NCI-H2196 (cell line): Measurements from ENCODE around the gene INCA1.

Experiments
- DNase-seq: peaks from one replicate; lab custom pipeline; 2025; ENCODE audit not compliant: unreplicated experiment; lab: John Stamatoyannopoulos, UW

The INCA1 gene

DNA sequence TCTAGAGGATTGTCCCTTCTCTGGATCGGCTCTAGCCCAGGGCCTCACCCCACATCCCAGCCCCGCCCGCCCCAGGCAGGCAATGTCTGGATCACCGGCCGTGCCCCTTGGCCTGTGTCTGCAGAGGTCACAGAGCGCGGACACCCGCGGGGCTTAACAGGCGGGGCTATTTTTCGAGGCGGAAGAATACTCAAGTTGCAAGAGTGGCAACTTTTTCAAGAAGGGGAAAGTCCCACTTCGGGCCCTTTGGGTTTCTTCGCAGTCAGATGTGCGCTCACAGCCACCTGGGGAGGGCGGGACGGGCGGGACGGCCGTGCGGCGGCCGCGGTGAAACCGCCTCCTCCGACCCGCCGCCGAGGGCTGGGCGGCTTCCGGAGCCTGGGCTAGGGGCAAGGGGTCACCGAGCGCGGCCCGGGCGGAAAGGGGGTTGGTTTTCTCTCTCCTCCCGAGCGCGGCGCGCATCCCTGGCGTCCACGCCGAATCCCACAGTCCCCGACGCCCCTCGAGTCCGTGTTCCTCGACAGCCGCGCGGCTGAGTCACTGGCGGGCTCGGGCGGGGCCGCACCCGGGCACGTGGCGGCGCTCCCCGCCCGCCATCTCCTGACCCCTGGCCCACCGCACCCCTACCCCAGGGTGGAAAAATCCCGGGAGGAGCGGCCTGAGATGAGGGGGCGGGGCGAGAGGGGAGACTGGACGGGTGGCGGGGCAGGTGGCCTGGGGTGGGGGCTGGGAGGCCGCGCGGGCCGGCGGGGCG, 47.8 kb downstream of the INCA1 start:
- peak; percentile 54 for DNase-seq

DNA sequence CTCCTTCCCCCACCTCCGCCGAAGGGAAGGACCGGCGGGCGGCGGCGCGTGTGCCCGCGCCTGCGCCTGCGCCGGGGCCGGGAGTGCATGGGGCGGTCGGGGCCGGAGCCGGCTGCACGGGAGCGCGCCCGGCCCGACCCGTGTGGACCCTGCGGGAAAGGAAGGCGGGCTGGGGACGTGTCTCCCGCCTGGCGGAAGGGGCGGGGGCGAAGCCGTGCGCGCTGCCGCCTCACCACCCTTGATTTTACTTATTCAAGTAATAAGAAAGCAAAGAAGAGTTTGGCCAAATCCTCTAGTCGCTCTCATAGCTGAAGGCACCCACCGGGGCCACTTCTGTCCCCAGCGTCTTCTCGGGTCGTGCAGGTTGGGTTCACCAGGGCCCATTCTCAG, 48.4 kb downstream of the INCA1 start:
- peak; percentile 76 for DNase-seq

DNA sequence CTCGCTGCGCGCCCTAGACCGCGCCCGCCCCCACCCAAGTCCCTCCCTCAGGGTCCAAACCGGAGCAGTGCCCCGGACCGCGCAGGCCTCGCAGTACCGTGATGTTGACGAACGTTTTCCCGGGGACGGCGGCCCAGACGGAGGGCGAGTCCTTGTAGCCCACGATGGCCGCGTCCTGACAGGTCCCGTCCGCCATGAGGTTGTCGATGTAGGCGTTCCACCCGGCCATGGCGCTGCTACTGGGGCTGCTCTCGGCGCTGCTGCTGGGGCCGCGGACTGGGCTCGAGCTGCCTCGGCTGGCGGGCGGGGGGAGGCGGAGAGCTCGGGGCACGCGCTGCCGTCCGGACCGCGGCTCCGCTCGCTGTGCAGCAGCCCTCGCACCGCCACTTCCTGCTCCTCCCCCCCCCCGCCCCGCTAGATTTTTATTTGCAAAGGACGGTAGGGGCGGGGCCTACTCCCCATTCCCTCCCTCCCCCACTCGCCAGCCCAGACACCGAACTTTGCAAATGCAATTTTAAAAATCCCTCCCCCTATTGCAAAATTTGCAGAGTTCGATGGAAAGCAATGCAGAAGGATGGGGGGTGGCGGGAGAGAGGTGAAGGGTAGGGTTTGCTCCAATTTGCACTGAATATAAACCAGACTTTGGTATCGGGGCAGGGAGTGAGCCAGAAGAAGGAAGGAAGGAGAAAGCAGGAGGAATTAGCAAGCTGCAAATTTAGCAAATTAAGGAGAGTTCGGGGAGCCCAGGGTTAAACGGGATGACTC, 49.0 kb downstream of the INCA1 start, which contains the start of gene PFN1:
PFN1 (minus strand) TSS at position 365 of the 765 bp plus-strand sequence; CDS start at position 229, 136 bp downstream.
- DNase-seq = peak; percentile 56

DNA sequence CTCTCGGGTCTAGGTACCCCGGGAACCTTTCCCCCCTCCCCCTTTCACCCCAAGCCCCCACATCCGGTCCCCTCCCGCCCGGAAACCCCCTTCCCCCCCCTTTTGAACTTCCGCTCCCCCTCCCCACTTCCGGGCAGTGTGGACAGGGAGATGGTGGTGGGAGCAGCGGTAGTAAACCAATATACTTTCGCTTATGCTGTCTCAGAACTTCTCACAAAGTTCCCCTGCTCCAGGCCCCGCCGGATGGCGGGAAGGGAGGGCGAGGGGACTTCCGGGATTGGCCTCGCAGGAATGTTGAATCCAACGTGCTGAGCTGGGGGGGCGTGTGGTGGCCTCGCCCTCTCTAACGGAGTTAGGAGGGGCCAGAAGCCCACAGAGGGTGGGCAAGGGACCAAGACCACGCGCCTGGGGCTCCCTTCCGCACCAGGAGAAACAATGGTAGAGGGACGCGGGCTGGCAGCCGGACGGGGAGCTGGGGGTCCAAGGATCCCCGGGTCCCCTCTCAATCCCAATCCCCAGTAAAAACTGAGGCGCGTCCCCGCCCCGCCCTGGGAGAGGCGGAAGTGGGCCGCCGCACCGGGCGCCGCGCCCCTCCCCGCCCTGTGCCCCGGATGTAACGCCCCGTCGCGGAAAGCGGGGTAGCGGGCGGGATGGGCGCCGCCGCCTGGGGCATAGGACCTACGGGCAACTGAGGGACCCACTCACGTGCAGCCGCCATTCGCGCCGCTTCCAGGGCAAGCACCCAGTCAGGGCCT, 49.7 kb downstream of the INCA1 start:
- peak; percentile 12 for DNase-seq

DNA sequence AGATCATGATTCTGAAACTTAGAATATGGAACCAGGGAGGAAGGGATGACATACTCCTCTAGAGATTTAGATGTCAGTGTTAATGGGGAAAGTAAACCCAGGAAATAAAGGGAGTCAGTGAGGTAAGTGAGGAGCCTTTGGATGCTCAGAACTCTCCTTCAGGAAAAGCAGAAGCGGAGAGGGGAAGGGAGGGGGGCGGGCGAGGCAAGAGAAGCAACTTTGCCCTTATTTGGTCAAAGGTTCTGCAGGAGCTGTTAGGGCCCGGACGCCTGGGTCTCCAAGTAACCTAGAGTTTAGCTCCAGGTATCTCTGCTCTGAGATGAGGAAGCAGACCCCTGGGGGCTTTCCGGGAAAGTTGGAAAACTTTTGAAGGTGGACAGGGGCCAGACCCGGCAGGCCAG, 50.3 kb downstream of the INCA1 start:
- no peak for DNase-seq

DNA sequence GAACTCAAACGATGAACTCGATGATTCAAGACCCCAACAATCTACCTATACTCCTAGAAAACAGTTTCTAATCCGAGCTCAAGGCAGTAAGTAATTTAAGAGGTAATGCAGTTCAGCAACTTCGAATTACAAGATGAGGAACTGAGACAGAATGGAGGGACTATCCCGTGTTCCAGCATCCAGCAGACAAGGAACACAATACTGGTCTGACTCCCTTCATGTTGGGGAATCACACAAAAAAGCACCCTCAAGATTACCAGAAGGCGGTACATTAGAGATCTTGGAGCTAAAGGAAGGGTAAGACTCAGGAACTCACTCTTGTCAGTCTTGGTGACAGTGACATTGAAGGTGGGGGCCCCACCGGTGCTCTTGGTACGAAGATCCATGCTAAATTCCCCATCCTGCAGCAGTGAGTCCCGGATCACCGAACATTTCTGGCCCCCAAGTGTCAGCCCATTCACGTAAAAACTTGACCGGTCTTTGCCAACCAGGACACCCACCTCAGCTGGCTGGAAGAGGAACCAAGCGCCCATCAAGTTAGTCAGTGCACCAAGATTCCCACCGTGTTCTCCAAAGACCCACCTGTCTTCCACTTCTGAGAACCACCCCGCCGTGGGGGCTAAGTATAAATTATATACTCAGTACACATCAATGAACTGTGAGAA, 50.9 kb downstream of the INCA1 start:
- DNase-seq = no peak

DNA sequence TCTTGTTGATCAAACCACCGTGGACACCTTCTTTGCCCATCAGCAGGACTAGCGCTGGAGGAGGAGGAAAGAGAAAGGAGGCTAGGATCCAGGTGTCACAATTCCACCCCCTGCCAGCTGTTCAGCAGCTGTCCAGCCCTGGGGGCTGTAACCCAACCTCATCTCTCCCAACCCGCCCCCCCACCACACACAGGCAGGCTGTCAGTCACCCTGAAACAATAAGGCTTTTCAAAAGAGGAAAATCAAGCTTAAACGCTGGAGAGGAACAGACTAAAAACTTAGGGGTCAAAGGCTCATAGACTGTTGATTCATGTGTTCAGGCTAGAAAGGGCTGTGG, 51.4 kb downstream of the INCA1 start:
- no peak for DNase-seq

DNA sequence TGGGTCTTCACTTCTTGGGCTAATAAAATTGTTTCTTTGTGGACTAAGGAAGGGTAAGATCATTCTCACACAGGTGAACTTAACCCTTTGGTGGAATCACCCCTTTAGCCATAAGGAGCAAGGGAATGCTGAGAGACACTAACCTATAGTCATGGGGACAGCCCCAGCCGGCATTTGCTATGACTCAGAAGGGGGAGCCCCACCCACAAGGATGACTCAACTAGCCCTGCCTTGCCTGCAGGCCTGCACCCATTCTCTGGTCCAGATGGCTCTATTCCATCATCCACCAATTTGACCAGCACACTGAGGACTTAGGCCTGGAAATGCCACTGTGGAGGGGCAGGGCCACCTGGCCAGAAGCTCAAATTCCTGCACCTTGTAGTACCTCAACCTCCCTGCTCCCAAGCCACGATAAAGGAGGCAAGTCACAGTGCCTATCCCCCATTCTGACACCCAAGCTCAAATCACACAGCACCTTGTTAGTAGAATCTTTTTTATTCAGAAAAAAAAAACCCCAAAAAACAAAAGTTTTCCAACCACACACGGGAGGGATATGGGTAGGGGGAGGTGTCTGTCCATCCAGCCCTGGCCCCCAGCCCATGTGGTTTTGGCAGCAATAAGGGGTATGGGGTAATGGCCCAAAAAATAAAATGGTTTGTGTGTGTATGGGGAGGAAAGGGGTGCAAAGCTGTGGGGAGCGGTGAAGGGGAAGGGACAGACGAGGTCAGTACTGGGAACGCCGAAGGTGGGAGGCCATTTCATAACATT, 52.0 kb downstream of the INCA1 start:
- DNase-seq = peak; percentile 5

DNA sequence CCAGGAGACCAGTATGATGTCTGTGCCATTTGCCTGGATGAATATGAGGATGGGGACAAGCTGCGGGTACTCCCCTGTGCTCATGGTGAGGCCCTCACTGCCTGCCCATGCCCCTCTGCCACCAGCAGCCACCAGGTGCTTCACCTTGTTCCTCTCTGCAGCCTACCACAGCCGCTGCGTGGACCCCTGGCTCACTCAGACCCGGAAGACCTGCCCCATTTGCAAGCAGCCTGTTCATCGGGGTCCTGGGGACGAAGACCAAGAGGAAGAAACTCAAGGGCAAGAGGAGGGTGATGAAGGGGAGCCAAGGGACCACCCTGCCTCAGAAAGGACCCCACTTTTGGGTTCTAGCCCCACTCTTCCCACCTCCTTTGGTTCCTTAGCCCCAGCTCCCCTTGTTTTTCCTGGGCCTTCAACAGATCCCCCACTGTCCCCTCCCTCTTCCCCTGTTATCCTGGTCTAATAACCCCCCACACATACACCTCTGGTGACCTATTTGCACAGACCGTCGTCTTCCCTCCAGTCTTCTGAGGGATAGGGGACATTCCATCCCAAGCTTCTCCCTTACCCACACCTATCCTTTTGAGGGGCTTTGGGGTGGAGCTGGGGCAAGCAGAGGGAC, 52.7 kb downstream of the INCA1 start:
- no peak for DNase-seq

DNA sequence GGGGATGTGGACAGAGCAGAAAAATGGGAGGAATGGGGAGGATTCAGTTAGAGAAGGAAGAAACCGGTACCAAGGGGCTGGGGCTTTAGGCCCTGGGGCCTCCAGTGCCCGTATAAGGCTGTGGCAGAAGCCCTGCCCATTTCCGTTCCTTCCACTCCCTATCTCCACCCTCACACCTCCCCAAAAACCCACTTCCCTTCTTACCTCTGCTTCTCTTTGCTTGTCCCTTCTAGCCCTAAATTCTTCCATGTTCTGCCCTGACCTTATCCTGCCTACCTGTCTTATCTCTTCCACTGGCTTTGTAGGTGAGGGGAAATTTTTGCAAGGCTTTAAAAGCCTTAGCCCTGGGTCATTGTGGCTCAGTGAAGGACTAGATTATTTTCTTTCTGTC, 53.2 kb downstream of the INCA1 start:
- no peak for DNase-seq

DNA sequence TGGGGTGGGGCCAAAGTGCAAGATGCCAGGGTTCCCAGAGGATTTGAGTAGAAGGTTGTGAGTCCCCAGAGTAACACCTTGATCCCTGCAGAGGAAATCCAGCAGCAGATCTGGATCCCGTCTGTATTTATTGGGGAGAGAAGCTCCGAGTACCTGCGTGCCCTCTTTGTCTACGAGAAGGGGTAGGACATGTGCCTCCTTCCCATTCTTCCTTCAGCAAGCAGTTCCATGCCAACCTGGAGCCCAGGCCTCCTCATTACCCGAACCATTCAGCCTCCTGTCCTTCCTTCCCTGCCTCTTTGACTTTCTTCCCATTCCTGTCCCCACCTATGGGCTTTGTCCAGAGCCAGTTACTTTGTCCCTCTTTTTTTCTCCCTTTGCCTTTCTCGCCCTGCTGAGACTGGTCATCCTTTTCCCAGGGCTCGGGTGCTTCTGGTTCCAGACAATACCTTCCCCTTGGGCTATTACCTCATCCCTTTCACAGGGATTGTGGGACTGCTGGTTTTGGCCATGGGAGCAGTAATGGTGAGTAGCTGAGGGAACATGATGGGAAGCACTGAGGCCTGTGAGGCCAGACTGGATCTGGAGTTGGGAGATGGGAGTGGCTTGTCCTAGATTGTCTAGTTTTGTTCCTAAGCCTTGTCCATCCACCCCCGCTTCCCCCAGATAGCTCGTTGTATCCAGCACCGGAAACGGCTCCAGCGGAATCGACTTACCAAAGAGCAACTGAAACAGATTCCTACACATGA, 54.4 kb downstream of the INCA1 start:
- DNase-seq = no peak

DNA sequence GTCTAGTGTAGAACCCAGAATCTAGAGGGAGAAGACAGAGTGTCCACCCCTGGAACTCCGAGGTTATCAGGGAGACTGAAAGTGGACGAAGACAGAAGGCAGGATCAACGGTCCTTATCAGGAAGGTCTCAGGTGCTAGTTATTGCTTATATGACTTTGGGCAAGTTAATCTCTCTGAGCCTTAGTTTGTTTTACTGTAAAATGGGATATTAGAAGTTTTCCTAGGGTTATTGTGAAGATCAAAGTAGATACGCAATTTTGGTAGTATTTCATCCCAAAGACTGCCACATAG, 56.1 kb downstream of the INCA1 start:
- no peak for DNase-seq

DNA sequence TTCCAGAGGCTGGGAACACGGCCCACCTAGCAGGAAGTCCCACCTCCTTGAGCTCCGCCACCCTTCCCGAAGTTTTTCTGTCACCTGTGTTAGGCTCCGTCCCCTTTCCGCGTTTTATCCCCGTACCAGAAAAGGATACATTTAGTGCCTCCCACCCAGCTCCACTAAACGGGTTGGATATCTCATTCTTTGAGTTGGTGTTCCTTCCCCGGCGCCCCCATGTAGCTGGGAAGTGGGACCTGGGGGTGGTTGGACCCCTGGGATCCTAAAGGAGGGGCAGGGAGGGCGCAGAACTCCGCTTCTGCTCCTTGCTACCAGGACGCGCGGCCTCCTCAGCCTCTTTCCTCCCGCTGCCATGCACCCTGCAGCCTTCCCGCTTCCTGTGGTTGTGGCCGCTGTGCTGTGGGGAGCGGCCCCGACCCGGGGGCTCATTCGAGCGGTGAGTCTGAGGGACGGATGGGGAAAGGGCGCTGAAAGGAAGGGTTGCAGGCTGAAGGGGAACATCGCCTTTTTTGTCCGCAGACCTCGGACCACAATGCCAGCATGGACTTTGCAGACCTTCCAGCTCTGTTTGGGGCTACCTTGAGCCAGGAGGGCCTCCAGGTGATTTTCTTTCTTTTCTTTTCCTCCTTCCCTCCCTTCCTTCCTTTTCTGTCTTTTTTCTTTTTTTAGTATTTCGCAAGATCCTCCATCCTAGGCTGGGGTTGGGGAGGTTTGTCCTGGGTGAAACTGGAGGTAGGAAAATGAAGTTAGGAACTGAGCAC, 56.6 kb downstream of the INCA1 start:
- DNase-seq = no peak

DNA sequence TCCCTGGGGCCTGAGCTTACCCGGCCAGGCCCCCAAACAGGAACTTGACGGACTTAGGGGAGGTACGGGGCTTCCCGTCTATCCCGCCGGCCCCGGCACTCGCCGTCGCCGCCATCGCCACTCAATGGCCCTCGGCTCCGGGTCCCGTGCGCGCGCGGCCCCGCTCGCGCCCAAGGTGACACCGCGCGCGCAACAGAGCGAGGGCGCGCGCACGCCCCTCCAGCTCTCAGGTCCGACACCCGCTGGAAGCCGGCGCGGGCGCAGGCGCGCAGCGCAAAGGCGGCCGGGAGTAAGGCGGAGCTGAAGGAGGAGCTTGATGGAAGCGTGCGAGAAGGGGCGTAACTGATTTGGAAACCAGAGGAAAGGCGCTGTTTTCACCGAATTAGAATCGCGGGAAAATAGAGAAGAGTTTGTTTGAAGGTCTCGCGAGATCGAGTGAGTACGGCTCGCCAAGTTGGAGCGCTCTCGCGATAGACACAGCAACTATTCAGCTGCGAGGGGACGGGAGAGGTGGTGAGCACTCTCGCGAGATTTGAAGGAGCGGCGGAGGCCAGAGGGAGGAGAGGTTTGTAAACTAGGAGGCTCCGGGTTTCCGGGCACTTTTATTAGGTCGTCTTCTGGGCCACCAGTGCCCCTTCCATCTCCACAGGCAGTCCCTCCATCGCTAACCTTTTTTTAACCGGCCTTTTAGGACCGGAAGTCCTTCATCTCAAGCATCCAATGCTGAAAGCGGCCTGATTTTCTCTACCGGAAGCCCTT, 57.3 kb downstream of the INCA1 start, which contains the start of the genes RNF167 and SLC25A11:
RNF167 (plus strand) TSS at position 473 of the 759 bp plus-strand sequence. CDS start 642 bp downstream, outside the sequence.
SLC25A11 (minus strand) TSS at position 251 of the 759 bp plus-strand sequence; CDS start at position 115, 136 bp downstream.
- DNase-seq = peak; percentile 90

DNA sequence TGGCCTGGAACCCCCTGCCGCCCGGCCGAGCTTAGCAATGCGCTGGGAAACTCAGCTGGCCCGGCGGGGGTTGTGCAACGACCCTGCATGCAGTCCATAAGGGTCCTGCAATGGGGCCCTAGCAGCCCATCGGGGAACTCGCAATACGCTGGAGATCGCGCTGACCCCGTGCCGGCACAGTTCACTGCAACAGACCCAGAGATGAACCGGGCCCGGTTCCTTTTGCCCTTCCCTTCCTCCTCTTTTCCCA, 57.9 kb downstream of the INCA1 start:
- DNase-seq = no peak

DNA sequence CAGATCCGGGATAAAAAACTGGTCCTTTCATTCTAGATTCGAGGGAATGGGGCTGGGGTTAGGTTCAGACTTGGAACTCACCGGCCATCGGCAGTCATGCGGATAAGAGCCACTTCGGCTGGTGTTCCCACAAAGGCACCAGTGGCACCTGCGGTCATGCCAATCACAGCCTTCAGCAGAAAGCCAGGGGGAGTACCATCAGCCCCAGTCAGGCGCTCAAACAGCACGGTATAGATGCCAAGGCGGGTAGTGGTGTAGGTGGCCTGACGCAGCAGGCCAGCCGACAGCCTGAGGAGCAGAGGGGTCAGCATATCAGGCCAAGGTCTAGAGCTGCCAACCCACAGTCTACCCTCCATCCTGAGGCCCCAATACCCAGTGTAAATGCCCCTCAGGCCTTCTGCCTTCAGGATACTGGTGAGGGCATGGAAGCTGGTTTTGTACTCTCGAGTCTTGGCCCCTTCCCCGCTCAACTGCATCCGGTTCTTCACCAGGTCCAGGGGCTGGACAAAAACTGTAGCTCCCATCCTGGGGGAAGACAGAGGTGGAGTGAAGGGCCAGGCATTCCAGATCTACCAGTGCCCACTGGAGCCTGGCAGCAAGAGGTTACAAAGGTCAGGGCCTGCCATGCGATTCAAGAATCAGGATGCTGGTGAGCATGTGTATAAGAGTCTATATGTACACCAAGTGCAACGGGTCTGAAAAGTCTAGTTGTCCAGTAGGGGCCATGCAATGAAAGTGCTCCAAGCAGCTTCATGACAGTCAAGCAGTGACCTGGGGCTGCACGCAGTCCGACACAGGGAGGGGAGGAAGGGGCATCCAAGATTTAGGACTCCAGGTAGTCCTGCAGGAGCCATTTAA, 58.4 kb downstream of the INCA1 start:
- DNase-seq = no peak
